Naive thymus-derived CD4-positive, alpha-beta T cell (primary cell): ENCODE data around the gene NAA25. TPM values are rescaled to one million over a fixed set of nuclear protein-coding genes. Genes with fewer than 3 reads are reported as not detected.
A peak's percentile ranks its signal among the peaks of the same experiment; 100 is the strongest.
"Not testable (repeated sequence)": the region's sequence is repeated elsewhere in the genome, so short reads cannot be mapped to it uniquely, and the experiment has no call there.

Experiments
- ATAC-seq: fragments of 150-1000 bp; cut with Tn5 transposase; 2 replicates; pipeline ENCODE4 v1.10.0; 2021; ENCODE audit warnings: mild to moderate bottlenecking, moderate library complexity
- CTCF ChIA-PET: fragments of 350-600 bp; sonication (Branson Sonifier 250); formaldehyde crosslinking; loops from one replicate; lab custom pipeline; 2021; ENCODE audit warnings: antibody characterized with exemption; lab: Charles Lee
- POLR2A ChIA-PET: fragments of 350-600 bp; sonication (Branson Sonifier 250); formaldehyde crosslinking; loops from one replicate; lab custom pipeline; 2021; ENCODE audit warnings: antibody characterized with exemption, inconsistent platforms; lab: Charles Lee
- DNase-seq, 9 donors: peaks; one replicate each; pipeline versions ENCODE4 v3.0.0 to v3.0.0-alpha.2; 2020 to 2022; ENCODE audit warnings: mixed read lengths in 1 of 9
- H3K27ac ChIP-seq: one replicate; pipeline ENCODE4 v1.7.0; 2013; ENCODE audit warnings: mild to moderate bottlenecking, low read depth, low read length, moderate library complexity
- H3K27me3 ChIP-seq, 2 donors: one replicate each; pipeline ENCODE4 v1.7.0; 2013; ENCODE audit warnings: low read length in 2 of 2, mild to moderate bottlenecking in 2 of 2, moderate library complexity in 2 of 2; ENCODE audit not compliant: control insufficient read depth in 2 of 2, insufficient read depth in 2 of 2
- H3K36me3 ChIP-seq, 3 experiments: 1 replicate in 2 of 3; 2 replicates in 1 of 3; pipeline ENCODE4 v1.7.0; 2013; ENCODE audit warnings: low read length in 3 of 3, mild to moderate bottlenecking in 3 of 3, moderate library complexity in 1 of 3; ENCODE audit not compliant: insufficient read depth in 3 of 3, control insufficient read depth in 2 of 3
- H3K4me1 ChIP-seq, 2 donors: one replicate each; pipeline ENCODE4 v1.7.0; 2013; ENCODE audit warnings: low read length in 2 of 2, mild to moderate bottlenecking in 2 of 2, moderate library complexity in 1 of 2; ENCODE audit not compliant: control insufficient read depth in 2 of 2, insufficient read depth in 2 of 2
- H3K4me3 ChIP-seq: 2 replicates; pipeline ENCODE4 v1.7.0; 2013; ENCODE audit warnings: mild to moderate bottlenecking, low read length
- H3K9me3 ChIP-seq, 3 experiments: 1 replicate in 2 of 3; 2 replicates in 1 of 3; pipeline ENCODE4 v1.7.0; 2013; ENCODE audit warnings: low read length in 3 of 3; ENCODE audit not compliant: control insufficient read depth in 2 of 3
- H3K27ac Mint-ChIP-seq, 9 donors: one replicate each; pipeline ENCODE4 v1.8.0; 2020 to 2022; ENCODE audit warnings: mixed read lengths in 9 of 9, mild to moderate bottlenecking in 8 of 9, moderate library complexity in 5 of 9, inconsistent platforms in 2 of 9
- H3K27me3 Mint-ChIP-seq, 5 donors: one replicate each; pipeline ENCODE4 v1.8.0; 2021 to 2022; ENCODE audit warnings: mixed read lengths in 5 of 5, mild to moderate bottlenecking in 1 of 5
- H3K36me3 Mint-ChIP-seq, 5 donors: one replicate each; pipeline ENCODE4 v1.8.0; 2020 to 2022; ENCODE audit warnings: mixed read lengths in 5 of 5, mild to moderate bottlenecking in 3 of 5, inconsistent platforms in 1 of 5
- H3K4me1 Mint-ChIP-seq, 7 donors: one replicate each; pipeline ENCODE4 v1.8.0; 2020 to 2022; ENCODE audit warnings: mixed read lengths in 7 of 7, mild to moderate bottlenecking in 3 of 7, inconsistent platforms in 1 of 7
- H3K4me3 Mint-ChIP-seq, 10 donors: one replicate each; pipeline ENCODE4 v1.8.0; 2020 to 2022; ENCODE audit warnings: mild to moderate bottlenecking in 10 of 10, mixed read lengths in 10 of 10, moderate library complexity in 6 of 10, inconsistent platforms in 2 of 10
- H3K9me3 Mint-ChIP-seq, 11 donors: one replicate each; pipeline ENCODE4 v1.8.0; 2020 to 2022; ENCODE audit warnings: mixed read lengths in 11 of 11, mild to moderate bottlenecking in 4 of 11, inconsistent platforms in 1 of 11, moderate library complexity in 1 of 11
- intact Hi-C, 2 donors: fragments of 100-400 bp; cut with micrococcal nuclease; formaldehyde crosslinking; loops; one replicate each; pipeline ENCODE4 v1.15.1; 2023
- polyA plus RNA-seq, 2 donors: library from polyadenylated mRNA; unstranded; fragments of 300-500 nt; fragmentation: Illumina TruSeq; gene quantifications; one replicate each; pipeline ENCODE4 v1.2.3, GENCODE V29; 2021
- total RNA-seq, 6 experiments: library from RNA in 5 of 6; stranded (reverse) in 5 of 6; gene quantifications; 1 replicate in 5 of 6; 2 replicates in 1 of 6; pipeline ENCODE4 v1.2.3 and lab custom pipeline; 2021 to 2026

Gene NAA25
- total and polyA plus RNA-seq, 7 experiments from 2014 or later, result 9.8 to 43.0 (median 39.8) TPM

DNA sequence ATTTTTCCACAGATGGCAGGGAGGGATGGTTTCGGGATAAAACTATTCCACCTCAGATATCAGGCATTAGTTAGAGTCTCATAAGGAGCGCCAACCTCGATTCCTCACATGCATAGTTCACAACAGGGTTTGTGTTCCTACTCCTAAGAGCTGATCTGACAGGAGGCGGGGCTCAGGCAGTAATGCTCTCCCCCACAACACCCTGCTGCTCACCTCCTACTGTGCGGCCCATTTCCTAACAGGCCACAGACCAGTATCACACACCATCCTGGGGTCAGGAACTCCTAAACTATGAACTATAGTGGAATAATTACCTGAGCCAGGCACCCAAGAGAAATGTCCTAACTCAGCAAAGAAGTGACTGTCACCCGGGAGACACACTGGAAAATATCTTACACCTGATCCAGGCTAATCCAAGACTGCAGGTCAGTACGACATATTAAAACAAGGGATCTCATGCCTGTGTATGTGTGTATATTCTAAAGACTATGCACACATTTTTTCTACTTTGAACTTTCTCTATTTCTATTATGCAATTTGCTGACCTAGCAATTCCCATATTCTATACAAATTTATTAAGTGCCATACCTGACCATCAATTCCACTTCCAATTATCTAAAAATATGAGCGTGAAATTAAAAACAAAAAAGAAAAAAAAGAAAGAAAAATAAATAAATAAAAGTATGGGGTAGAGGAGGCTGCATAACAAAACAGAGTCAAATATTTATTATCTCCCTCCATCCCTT lies 4.7 kb downstream of the NAA25 start:
- Mint-ChIP-seq H3K36me3 (peaks cover 6 to 17% (median 11%) of the 10 kb centered on the region in 5 donors), H3K9me3 (no peaks in the 10 kb centered on the region), H3K27ac (peak overlapping the region in 5 of 9 donors; percentile 22 to 65 (median 41)), H3K4me1 (peaks cover 35 to 64% (median 56%) of the 10 kb centered on the region in 7 donors), H3K27me3 (no peaks in the 10 kb centered on the region), H3K4me3 (peak overlapping the region in 2 of 10 donors; percentile 20 to 21)
- ChIA-PET POLR2A (interaction anchor here (2.6 kb wide), 1 partner anchor 22 kb away, joined by 12 read pairs; the partner anchor contains the start of gene TRAFD1), CTCF (no interaction called here)
- H3K27ac ChIP-seq, result no peak overlapping the region
- peaks cover 12 to 22% of the 10 kb centered on the region in 2 donors for H3K4me1 ChIP-seq
- ATAC-seq (no peak), DNase-seq (no peak)
- no peaks in the 10 kb centered on the region for H3K9me3 ChIP-seq
- intact Hi-C loops, result loop anchor here in 1 of 2 donors (10.0 kb wide), 1 partner anchor 509 kb away; the partner anchor contains the start of gene ATXN2
- H3K4me3 ChIP-seq, result no peak overlapping the region
- peaks cover 0 to 27% (median 7%) of the 10 kb centered on the region in 3 experiments for H3K36me3 ChIP-seq
- H3K27me3 ChIP-seq, result no peaks in the 10 kb centered on the region

DNA sequence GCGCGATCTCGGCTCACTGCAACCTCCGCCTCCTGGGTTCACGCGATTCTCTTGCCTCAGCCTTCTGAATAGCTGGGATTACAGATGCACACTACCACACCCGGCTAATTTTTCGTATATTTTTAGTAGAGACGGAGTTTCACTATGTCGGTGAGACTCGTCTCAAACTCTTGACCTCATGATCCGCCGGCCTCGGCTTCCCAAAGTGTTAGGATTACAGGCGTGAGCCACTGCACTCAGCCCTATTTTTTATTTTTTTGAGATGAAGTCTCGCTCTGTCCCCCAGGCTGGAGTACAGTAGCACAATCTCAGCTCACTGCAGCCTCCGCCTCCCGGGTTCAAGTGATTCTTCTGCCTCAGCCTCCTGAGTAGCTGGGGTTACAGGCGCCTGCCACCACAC lies 5.8 kb downstream of the NAA25 start:
- H3K27ac Mint-ChIP-seq, H3K4me3 Mint-ChIP-seq, H3K4me3 ChIP-seq, ATAC-seq, H3K9me3 Mint-ChIP-seq, H3K9me3 ChIP-seq, H3K27me3 ChIP-seq, H3K27ac ChIP-seq, DNase-seq, H3K27me3 Mint-ChIP-seq: not testable (repeated sequence)
- intact Hi-C loops, result loop anchor here in 1 of 2 donors (10.0 kb wide), 1 partner anchor 508 kb away; the partner anchor contains the start of gene ATXN2
- H3K36me3 Mint-ChIP-seq, result peaks cover 6 to 22% (median 13%) of the 10 kb centered on the region in 5 donors
- H3K4me1 Mint-ChIP-seq, result peaks cover 35 to 65% (median 58%) of the 10 kb centered on the region in 7 donors
- ChIA-PET CTCF (interaction anchor here (0.6 kb wide), 1 partner anchor 154 kb away, joined by 4 read pairs; no protein-coding TSS in a partner anchor), POLR2A (interaction anchor here (2.6 kb wide), 1 partner anchor 23 kb away, joined by 12 read pairs; the partner anchor contains the start of gene TRAFD1)
- peaks cover 12 to 21% of the 10 kb centered on the region in 2 donors for H3K4me1 ChIP-seq
- peaks cover 0 to 31% (median 7%) of the 10 kb centered on the region in 3 experiments for H3K36me3 ChIP-seq

DNA sequence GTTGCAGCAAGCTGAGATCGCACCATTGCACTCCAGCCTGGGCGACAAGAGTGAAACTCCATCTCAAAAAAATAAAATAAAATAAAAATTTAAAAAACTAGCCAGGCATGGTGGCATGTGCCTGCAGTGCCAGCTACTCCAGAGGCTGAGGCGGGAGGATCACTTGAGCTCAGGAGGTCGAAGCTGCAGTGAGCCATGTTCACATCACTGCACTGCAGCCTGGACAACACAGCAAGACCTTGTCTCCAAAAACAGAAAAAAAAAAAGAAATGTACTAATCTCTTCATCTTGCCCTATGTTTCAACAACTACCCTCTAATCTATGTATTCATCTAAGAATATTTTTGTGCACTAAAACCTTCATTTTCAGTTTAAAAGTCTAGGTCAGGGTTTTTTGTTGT lies 6.5 kb downstream of the NAA25 start:
- ATAC-seq, result no peak
- H3K4me3 Mint-ChIP-seq, result no peak overlapping the region
- Histone ChIP-seq H3K4me1 (peaks cover 7 to 15% of the 10 kb centered on the region in 2 donors), H3K36me3 (peaks cover 0 to 36% (median 7%) of the 10 kb centered on the region in 3 experiments), H3K9me3 (no peaks in the 10 kb centered on the region), H3K4me3 (no peak overlapping the region), H3K27me3 (no peaks in the 10 kb centered on the region), H3K27ac (no peak overlapping the region)
- no peaks in the 10 kb centered on the region for H3K9me3 Mint-ChIP-seq
- CTCF ChIA-PET, result interaction anchor here (0.6 kb wide), 2 partner anchors 87 to 155 kb away, joined by 4 to 6 read pairs; no protein-coding TSS in a partner anchor
- no peaks in the 10 kb centered on the region for H3K27me3 Mint-ChIP-seq
- intact Hi-C loops, result loop anchor here in 1 of 2 donors (10.0 kb wide), 1 partner anchor 507 kb away; the partner anchor contains the start of gene ATXN2
- no peak for DNase-seq
- POLR2A ChIA-PET, result interaction anchor here (2.6 kb wide), 1 partner anchor 24 kb away, joined by 12 read pairs; the partner anchor contains the start of gene TRAFD1
- peaks cover 30 to 59% (median 52%) of the 10 kb centered on the region in 7 donors for H3K4me1 Mint-ChIP-seq
- H3K27ac Mint-ChIP-seq, result peak overlapping the region in 1 of 9 donors; percentile 4
- peaks cover 6 to 21% (median 13%) of the 10 kb centered on the region in 5 donors for H3K36me3 Mint-ChIP-seq

DNA sequence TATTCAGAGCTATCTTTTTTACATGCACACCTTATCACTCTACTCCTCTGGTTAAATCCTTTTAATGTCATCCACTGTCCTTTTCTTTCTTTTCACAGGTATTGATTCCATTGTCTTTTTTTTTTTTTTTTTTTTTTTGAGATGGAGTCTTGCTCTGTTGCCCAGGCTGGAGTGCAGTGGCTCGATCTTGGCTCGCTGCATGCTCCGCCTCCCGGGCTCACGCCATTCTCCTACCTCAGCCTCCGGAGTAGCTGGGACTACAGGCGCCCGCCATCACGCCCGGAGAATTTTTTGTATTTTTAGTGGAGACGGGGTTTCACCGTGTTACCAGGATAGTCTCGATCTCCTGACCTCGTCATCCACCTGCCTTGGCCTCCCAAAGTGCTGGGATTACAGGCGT lies 8.1 kb downstream of the NAA25 start:
- peaks cover 6 to 30% (median 16%) of the 10 kb centered on the region in 5 donors for H3K36me3 Mint-ChIP-seq
- peak overlapping the region in 1 of 9 donors; percentile 47 for H3K27ac Mint-ChIP-seq
- peaks cover 0 to 43% (median 7%) of the 10 kb centered on the region in 3 experiments for H3K36me3 ChIP-seq
- H3K4me1 ChIP-seq, H3K9me3 Mint-ChIP-seq, DNase-seq, H3K27me3 ChIP-seq, H3K27ac ChIP-seq, H3K9me3 ChIP-seq, CTCF ChIA-PET, H3K4me3 Mint-ChIP-seq, H3K4me3 ChIP-seq, H3K27me3 Mint-ChIP-seq, ATAC-seq: not testable (repeated sequence)
- POLR2A ChIA-PET, result interaction anchor here (1.2 to 1.5 kb wide), 3 partner anchors 12 to 86 kb away, joined by 3 to 4 read pairs (median 3); no protein-coding TSS in a partner anchor
- intact Hi-C loops, result loop anchor here in 1 of 2 donors (10.0 kb wide), 1 partner anchor 506 kb away; the partner anchor contains the start of gene ATXN2
- peaks cover 23 to 59% (median 54%) of the 10 kb centered on the region in 7 donors for H3K4me1 Mint-ChIP-seq

DNA sequence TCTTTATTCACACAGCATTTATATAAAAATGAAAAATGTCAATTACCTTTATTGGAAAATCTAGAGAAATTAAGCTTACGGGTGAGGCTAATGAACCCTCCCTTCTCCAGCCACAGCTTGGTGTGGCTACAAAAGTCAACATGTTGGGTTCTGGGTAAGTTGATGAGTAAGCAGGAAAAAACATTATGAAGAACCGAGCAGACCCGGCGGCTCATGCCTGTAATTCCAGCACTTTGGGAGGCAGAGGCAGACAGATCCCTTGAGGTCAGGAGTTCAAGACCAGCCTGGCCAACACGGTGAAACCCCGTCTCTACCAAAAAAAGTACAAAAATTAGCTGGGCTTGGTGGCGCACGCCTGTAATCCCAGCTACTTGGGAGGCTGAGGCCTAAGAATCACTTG lies 10.9 kb downstream of the NAA25 start:
- H3K27me3 Mint-ChIP-seq, result no peaks in the 10 kb centered on the region
- H3K4me1 ChIP-seq, result peaks cover 0 to 3% of the 10 kb centered on the region in 2 donors
- peaks cover 17 to 48% (median 33%) of the 10 kb centered on the region in 7 donors for H3K4me1 Mint-ChIP-seq
- H3K36me3 ChIP-seq, result peaks cover 0 to 38% (median 7%) of the 10 kb centered on the region in 3 experiments
- DNase-seq (no peak), ATAC-seq (no peak)
- H3K27ac ChIP-seq, result no peak overlapping the region
- ChIA-PET CTCF (interaction anchor here (0.6 kb wide), 1 partner anchor 91 kb away, joined by 3 read pairs; no protein-coding TSS in a partner anchor), POLR2A (no interaction called here)
- peaks cover 6 to 38% (median 22%) of the 10 kb centered on the region in 5 donors for H3K36me3 Mint-ChIP-seq
- H3K27ac Mint-ChIP-seq, result peak overlapping the region in 1 of 9 donors; percentile 70
- H3K4me3 Mint-ChIP-seq, result no peak overlapping the region
- no peaks in the 10 kb centered on the region for H3K9me3 Mint-ChIP-seq
- no peaks in the 10 kb centered on the region for H3K9me3 ChIP-seq
- H3K27me3 ChIP-seq, result no peaks in the 10 kb centered on the region
- intact Hi-C loops, result no loop called here
- H3K4me3 ChIP-seq, result no peak overlapping the region

DNA sequence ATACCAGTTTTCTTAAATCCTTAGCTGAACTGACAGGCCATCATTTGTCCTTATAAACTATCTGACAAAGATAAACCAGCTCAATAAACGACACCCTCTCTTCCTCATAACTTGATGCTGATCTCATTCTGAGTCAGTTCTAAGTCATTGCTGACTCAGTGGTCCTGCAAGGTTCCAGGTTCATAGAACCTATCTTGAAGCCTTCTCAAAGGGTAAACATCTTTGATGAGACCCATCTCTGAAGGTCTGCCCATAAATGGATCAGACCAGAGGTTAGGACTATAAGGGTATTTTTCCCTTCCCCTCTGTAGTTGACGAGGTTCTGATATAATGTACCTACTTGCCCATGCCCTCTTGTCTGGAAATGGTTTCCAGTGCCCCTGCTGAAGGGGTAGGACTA lies 11.9 kb downstream of the NAA25 start:
- ATAC-seq (no peak), DNase-seq (no peak)
- intact Hi-C loops, result no loop called here
- no peaks in the 10 kb centered on the region for H3K9me3 ChIP-seq
- peaks cover 0 to 40% (median 7%) of the 10 kb centered on the region in 3 experiments for H3K36me3 ChIP-seq
- H3K27me3 ChIP-seq, result no peaks in the 10 kb centered on the region
- H3K4me3 ChIP-seq, result no peak overlapping the region
- H3K4me3 Mint-ChIP-seq, result peak overlapping the region in 2 of 10 donors; percentile 5 to 51
- peaks cover 6 to 38% (median 19%) of the 10 kb centered on the region in 5 donors for H3K36me3 Mint-ChIP-seq
- H3K27ac ChIP-seq, result no peak overlapping the region
- H3K27me3 Mint-ChIP-seq, result no peaks in the 10 kb centered on the region
- ChIA-PET CTCF (interaction anchor here (0.9 kb wide), 1 partner anchor 74 kb away, joined by 4 read pairs; no protein-coding TSS in a partner anchor), POLR2A (no interaction called here)
- peaks cover 0 to 3% of the 10 kb centered on the region in 2 donors for H3K4me1 ChIP-seq
- no peaks in the 10 kb centered on the region for H3K9me3 Mint-ChIP-seq
- peak overlapping the region in 6 of 9 donors; percentile 21 to 81 (median 60) for H3K27ac Mint-ChIP-seq
- peaks cover 17 to 45% (median 32%) of the 10 kb centered on the region in 7 donors for H3K4me1 Mint-ChIP-seq
